ENCODE measurements around the gene CCDC7.
"Not testable (repeated sequence)": the region's sequence is repeated elsewhere in the genome, so short reads cannot be mapped to it uniquely, and the experiment has no call there.

CCDC7 gene

GRCh38 chr10:32446536-32447406, 831 bp downstream of the CCDC7 start:
- FAIRE-seq = no peak
- no peak for DNase-seq (ENCODE audit: insufficient read length, low spot score)

DNA sequence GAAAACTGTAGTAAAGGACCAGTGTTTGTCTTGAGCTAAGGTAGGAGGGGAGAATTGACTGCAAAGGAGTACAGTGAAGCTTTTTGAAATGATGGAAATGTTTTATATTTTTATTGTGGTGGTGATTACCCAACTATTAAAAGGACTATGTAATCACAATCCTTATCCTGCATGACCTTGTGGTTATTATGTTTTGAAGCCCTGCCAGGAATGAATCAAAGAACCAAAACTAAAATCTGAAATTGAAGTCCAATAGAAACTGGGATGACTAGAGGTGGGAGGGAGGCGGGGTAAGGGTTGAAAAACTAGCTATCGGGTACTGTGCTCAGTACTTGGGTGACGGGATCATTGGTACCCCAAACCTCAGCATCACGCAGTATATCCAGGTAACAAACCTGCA, 8.2 kb downstream of the CCDC7 start:
- DNase-seq (ENCODE audit: insufficient read length, low spot score) (no peak), FAIRE-seq (no peak)

DNA sequence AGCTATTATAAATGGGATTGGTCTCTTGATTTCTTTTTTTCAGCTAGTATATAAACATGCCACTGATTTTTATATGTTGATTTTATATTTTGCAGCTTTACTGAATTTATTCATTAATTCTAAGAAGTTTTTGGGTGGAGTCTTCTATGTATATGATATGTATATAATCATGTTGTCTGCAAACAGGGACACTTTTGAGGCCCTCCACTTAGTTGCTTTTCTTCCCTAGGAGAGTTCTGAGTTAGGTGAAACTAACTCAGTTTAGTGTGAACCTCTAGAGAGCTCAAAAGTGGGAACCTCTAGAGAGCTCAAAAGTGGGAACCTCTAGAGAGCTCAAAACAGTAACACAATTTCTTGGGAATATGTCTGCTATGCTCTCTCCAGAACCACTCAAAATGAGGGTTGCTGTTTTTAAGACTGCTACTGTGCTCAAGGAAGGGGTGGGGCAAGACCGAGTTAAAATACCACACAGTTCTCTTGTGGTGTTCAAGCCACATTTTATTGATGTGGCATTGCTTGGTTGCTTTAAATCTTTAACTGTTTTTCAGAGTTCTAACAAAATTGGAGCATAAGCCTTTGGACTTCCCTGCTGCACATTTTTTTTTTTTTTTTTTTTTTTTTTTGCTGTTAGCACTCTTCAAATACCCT, 13.2 kb downstream of the CCDC7 start:
- FAIRE-seq = no peak
- DNase-seq (ENCODE audit: insufficient read length, low spot score) = no peak

GRCh38 chr10:32461203-32461602, 15.3 kb downstream of the CCDC7 start:
- no peak for FAIRE-seq
- no peak for DNase-seq (ENCODE audit: insufficient read length, low spot score)

GRCh38 chr10:32471232-32471631, 25.3 kb downstream of the CCDC7 start:
- FAIRE-seq = no peak

DNA sequence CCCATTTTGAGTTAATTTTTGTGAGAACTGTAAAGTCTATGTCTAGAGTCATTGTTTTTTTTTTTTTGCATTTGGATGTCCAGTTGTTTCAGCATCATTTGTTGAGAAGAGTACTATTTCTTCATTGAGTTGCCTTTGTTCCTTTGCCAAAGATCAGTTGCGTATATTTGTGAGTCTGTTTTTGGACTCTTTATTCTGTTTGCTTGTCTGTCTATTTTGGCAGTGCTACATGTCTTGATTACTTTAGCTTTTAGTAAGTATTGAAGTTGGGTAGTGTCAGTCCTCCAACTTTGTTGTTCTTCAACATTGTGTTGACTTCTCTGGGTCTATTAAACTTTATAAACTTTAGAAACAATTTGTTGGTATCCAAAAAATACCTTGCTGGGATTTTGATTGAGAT, 31.6 kb downstream of the CCDC7 start:
- FAIRE-seq (no peak), DNase-seq (ENCODE audit: insufficient read length, low spot score) (no peak)

More at GRCh38 chr10:32471232-32471631, 25.3 kb downstream of the CCDC7 start:
- DNase-seq (ENCODE audit: insufficient read length, low spot score) = no peak

GRCh38 chr10:32481606-32482005, 35.7 kb downstream of the CCDC7 start:
- DNase-seq (ENCODE audit: insufficient read length, low spot score) (no peak), FAIRE-seq (no peak)

DNA sequence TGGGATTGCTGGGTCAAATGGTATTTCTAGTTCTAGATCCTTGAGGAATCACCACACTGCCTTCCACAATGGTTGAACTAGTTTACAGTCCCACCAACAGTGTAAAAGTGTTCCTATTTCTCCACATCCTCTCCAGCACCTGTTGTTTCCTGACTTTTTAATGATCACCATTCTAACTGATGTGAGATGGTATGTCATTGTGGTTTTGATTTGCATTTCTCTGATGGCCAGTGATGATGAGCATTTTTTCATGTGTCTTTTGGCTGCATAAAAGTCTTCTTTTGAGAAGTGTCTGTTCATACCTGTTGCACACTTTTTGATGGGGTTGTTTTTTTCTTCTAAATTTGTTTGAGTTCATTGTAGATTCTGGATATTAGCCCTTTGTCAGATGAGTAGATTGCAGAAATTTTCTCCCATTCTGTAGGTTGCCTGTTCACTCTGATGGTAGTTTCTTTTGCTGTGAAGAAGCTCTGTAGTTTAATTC, 37.1 kb downstream of the CCDC7 start:
- DNase-seq (ENCODE audit: insufficient read length, low spot score); FAIRE-seq: not testable (repeated sequence)

- DNase-seq (ENCODE audit: insufficient read length, low spot score); FAIRE-seq: not testable (repeated sequence)
Measured at GRCh38 chr10:32488038-32488437, 42.1 kb downstream of the CCDC7 start.

GRCh38 chr10:32489158-32489557, 43.2 kb downstream of the CCDC7 start:
- peak; percentile 63 for FAIRE-seq

DNA sequence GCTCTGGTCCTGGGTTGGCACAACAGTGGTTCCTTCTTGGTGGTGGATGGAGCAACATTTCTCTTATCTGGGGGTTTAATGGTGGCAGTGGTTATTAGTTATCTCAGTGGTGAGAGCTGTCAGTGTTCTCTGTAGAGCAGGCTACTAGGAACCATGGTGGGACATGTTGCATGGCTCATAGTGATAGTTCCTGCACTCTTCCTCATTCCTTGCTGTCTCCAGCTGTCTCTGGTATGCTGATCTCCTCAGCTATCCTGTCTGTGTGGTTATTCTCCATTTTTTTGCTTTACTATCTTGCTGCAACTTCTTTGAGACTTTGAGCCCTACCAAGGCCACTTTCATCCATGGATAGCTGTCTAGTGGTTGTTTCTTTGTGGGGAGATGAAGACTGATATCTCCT, 44.0 kb downstream of the CCDC7 start:
- no peak for DNase-seq (ENCODE audit: insufficient read length, low spot score)
- no peak for FAIRE-seq

More at GRCh38 chr10:32489158-32489557, 43.2 kb downstream of the CCDC7 start:
- no peak for DNase-seq (ENCODE audit: insufficient read length, low spot score)

DNA sequence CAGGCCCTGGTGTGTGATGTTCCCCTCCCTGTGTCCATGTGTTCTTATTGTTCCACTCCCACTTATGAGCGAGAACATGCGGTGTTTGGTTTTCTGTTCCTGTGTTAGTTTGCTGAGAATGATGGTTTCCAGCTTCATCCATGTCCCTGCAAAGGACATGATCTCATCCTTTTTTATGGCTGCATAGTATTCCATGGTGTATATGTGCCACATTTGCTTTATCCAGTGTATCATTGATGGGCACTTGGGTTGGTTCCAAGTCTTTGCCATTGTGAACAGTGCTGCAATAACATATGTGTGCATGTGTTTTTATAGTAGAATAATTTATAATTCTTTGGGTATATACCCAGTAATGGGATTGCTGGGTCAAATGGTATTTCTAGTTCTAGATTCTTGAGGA, 48.6 kb downstream of the CCDC7 start:
- not testable (repeated sequence) for FAIRE-seq

GRCh38 chr10:32500136-32500535, 54.2 kb downstream of the CCDC7 start:
- not testable (repeated sequence) for FAIRE-seq; DNase-seq (ENCODE audit: insufficient read length, low spot score)

More for the DNA sequence above, 48.6 kb downstream of the CCDC7 start:
- not testable (repeated sequence) for DNase-seq (ENCODE audit: insufficient read length, low spot score)

DNA sequence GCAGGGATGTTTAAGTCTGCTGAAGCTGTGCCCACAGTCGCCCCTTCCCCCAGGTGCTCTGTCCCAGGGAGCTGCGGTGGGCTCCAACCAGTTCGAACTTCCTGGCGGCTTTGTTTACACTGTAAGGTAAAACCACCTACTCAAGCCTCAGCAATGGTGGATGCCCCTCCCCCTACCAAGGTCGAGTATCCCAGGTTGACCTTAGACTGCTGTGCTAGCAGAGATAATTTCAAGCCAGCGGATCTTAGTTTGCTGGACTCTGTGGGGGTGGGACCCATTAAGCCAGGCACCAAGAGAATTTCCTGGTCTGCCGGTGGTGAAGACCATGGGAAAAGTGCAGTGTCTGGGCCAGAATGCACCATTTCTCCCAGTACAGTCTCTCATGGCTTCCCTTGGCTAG, 56.0 kb downstream of the CCDC7 start:
- FAIRE-seq = no peak

GRCh38 chr10:32505762-32506420, 60.0 kb downstream of the CCDC7 start:
- FAIRE-seq; DNase-seq (ENCODE audit: insufficient read length, low spot score): not testable (repeated sequence)

More for the DNA sequence above, 56.0 kb downstream of the CCDC7 start:
- DNase-seq (ENCODE audit: insufficient read length, low spot score) = no peak

DNA sequence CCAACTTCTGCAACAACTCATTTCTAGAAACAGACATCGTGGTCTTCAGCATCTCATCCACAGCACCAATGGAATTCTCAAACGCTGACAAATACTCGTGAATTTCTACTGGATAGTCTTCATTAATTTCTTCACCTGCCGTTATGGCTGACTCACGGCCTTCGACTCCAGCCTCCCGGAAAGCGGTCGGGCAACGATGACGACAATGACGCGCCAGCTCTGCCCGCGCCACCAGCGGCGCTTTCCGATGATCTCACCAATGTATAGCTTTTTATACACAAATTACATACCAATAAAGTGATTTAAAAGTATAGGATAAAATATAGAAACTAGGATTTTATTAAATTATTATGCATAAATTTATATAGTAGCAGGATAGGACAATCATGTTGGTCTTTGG, 65.7 kb downstream of the CCDC7 start:
- DNase-seq (ENCODE audit: insufficient read length, low spot score) (no peak), FAIRE-seq (no peak)

- FAIRE-seq = no peak
Measured at GRCh38 chr10:32516567-32517495, 70.9 kb downstream of the CCDC7 start.

GRCh38 chr10:32530231-32530630, 84.3 kb downstream of the CCDC7 start:
- DNase-seq (ENCODE audit: insufficient read length, low spot score) (no peak), FAIRE-seq (no peak)

More at GRCh38 chr10:32516567-32517495, 70.9 kb downstream of the CCDC7 start:
- DNase-seq (ENCODE audit: insufficient read length, low spot score) = no peak

- no peak for FAIRE-seq
Measured at GRCh38 chr10:32538256-32538655, 92.3 kb downstream of the CCDC7 start.

More at GRCh38 chr10:32538256-32538655, 92.3 kb downstream of the CCDC7 start:
- DNase-seq (ENCODE audit: insufficient read length, low spot score) = no peak

All from HTR-8/SVneo (cell line).